Activated naive CD8-positive, alpha-beta T cell treated with anti-CD3 and anti-CD28 coated beads, Interleukin-2, amount 50 U/mL, for 16 hours (primary cell): ENCODE measurements around the gene CLCA1.
"Not testable (repeated sequence)": the region's sequence is repeated elsewhere in the genome, so short reads cannot be mapped to it uniquely, and the experiment has no call there.

Source experiments
- DNase-seq: peaks from one replicate; pipeline ENCODE4 v3.0.0-alpha.2; 2020; ENCODE audit warnings: low read depth, low spot score

The CLCA1 gene

DNA sequence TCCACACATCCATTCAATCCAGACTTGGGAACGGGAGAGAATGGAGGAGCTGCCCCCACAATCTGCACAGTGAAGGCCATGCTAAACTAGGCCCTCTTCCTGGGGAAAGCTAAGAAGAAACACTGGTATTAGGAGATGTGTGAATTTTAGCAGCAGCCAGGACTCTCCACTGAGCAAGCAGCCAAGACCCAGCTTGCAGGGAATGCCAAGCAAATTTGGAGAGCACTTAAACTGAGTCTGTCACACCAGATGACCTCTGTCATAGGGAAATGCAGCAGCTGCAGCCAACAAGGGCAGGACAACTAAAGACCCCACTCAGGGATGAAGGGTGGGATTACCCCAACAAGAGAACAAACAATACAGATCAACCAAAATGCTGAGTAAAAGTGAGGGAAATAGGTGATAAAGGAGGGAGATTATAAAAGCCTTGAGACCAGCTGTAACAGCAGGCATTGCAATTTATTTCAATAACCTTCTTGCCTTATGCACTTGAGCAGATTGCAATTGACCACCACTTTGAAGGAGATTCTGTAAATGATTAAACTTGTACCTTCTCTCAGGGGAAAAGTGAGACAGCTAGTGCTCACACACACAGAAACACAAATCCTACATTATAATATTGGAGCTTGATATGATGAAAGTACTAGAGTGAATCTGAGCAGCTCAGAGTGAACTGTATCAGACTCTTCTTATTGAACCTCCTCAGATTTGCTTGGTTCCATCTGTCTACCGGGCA lies 2.5 kb upstream of the CLCA1 start:
- DNase-seq: no peak

DNA sequence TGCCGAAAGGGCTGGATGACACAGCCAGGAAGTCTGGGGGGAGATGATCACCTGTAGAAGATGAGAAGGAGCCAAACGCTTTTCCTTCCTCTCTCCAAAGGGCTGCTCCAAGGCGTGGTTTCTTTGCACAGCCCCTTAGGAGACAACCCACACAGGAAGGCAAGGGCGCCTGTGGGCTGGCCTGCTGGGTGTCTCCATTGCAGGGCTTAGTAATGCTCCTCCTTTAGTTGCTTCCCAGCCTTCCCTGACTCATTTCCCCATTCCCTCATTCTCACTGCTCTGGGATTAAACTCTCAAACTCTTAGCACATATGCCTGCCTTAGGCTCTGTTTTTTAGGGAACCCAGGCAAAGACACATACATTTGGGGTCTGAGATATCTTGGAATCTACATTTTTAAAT lies 1.7 kb upstream of the CLCA1 start:
- DNase-seq: no peak

DNA sequence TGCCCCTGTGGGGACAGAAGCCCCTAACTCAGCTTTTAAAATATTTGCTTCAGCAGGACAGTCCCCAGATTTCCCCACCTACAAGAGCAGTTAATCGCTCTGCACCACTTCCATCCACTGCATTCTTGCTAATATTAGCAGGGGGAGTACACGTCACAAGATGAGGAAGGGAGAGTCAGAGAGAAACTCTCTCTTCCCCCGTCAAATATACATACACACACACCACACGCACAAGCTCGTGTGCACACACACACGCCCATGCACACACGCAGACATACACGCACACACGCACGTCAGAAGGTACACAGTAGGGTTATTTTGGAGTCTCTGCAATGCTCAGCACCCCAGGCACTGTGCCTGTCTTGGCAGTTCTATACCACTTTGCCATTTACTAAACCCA lies 2.1 kb downstream of the CLCA1 start:
- no peak for DNase-seq

DNA sequence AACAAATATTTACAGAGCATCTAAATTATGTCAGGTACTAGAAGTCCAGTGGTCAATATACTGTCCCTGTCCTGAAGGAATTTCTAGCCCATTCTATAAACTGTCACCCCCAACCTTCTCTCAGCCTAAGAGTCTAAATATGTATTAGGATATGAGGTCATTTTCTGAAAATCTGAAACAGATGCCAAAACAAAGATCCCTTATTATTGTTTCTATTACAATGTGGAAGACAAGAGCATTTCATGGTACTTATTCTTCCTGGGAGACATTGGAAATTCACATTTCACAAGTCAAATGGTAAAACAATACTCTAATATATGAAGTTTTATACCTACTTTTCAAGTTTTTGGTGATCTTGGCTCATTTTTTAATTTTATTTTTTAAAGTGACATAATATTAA lies 2.6 kb downstream of the CLCA1 start:
- no peak for DNase-seq

DNA sequence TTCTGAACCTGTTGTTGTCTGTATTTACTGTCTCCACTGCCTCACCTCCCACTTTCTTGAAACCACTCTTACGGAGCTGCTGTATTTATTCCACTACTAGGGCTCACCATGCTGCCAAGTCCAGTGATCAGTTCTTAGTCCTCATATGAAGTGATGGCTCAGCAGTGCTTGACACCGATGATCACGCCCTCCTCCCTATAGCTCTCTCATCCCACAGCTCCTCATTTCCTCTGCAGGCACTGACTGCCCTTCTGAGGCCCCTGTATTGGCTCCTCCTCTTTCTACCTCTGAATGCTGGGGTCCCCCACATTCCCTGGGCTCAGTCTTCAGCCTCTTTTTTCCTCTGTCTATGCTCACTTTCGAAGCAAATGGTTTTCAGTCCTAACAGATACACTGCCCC lies 3.4 kb downstream of the CLCA1 start:
- DNase-seq: no peak

DNA sequence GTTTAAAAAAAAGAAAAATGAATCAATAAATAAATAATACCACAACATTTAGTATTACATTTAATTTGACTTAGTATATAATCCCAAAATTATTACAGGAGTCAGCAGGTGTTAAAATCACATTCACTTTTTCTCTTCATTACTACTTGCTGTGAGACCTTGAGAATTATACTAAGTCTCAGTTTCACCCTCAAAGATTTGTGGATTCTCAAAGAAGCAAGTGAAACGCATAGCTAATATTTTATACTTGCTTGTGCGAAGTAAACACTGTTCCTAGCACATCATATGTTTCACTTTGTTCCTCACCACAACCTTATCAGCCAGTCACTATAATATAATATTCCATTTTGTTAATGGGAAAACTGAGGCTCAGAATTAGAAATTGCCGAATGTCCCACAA lies 4.0 kb downstream of the CLCA1 start:
- DNase-seq: no peak

DNA sequence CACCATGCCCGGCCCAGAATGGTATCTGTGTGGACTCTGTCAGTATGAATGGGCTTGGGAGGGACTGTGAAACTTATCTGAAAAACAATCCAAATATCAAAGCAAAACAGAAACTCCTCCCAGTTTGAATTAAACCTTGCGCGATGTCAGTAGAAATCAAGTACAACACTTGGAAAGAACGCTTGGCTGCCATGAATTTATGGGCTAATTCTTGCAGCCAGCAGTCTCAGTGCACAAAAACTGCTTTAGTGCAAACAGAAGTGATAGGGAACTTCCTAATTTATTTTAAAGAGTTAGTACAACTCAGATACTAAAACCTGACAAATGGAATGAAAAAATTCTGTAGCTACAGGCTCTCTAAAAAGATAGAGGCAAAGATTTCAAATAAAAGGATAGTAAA lies 8.5 kb downstream of the CLCA1 start:
- no peak for DNase-seq

DNA sequence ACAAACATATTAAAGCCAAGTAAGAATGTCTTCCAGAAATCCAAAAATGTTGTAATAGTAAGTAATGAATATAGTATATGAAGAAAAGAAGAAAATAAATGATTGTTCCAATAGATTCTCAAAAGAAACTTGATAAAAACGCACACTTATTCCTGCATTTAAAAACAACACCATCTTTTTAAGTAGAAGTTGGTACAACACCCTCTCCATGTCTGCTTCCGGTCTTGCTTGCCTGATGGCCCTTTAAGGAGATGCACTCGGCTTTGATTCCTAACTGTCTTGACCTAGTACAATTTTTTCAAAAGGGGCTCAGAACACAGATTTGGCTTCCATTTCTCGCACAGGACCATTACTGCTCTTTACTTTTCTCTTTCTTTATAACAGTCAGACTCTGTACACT lies 9.0 kb downstream of the CLCA1 start:
- DNase-seq: no peak

DNA sequence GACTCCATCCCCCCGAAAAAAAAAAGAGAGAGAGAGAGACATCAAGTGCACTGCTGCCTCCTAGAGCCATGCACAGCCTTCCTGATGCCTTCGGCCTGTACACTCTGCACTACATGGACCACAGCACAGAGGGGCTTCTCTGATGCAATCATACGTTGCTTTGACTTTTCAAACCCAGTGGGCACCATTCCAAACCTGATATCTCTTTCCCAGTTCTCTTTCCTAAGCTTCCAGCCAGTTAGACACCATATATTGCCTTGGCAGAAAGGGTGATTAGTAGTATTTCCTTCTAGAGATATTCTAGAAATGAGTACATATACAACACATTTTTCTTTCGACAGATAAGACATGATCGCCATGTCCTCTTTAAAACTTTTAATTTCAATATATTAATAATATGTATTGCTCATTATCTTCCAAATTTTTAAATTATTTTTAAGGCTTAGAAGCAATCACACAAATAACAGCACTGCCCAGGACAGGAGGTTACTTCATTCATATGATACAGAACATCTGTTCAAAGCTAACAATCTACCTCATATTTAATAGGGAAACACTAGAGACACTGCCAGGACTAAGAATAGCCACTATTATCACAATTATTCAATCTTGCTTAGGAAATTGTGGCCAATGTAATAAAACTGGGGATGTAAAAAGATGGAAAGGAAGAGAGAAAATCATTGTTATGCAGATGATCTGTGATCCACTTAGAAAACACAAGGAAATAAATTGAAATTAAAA lies 9.9 kb downstream of the CLCA1 start:
- no peak for DNase-seq

DNA sequence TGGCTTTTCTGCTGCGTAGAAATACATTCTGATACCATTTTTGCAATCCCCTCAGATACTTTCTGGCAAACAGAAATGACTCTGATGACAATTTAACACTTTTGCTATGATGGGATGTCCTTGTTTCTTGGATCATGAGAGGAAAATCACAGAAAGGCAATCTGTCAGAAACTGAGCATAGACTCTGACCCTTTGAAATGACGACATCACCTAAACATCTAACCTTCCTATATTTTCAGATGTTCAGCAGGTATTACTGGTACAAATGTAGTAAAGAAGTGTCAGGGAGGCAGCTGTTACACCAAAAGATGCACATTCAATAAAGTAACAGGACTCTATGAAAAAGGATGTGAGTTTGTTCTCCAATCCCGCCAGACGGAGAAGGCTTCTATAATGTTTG lies 13.2 kb downstream of the CLCA1 start:
- no peak for DNase-seq

DNA sequence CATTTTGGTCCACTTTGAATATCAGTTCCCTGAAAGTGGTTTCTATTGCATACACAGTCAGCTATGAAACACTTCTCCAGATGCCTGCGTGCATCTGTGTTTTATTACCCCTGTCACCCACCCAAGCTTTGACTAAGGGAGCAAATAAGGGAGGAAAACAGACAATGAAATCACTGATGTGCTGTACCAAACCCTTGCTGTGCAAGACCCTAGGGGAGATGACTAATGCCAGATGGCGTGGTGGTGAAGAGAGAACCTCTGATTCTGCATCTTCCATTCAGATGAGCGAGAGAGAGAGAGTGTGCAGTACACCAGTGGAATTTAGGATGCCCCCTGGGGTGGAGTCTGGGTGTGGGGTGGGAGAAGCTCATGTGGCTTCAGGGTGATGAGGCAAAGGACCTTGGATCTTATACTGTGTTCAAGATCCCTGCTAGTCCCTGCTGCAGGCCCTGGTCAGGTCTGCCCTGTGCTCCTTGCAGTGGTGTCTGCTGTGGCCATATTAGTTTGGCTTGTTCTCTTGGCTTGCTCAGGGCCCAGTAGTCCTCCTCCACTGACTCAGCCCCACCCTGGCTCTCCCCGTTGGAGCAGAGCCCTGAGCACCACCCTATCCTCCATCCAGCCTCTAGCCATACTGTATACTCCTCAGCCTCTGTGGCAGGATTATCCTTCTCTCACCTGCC lies 18.5 kb downstream of the CLCA1 start:
- no peak for DNase-seq

DNA sequence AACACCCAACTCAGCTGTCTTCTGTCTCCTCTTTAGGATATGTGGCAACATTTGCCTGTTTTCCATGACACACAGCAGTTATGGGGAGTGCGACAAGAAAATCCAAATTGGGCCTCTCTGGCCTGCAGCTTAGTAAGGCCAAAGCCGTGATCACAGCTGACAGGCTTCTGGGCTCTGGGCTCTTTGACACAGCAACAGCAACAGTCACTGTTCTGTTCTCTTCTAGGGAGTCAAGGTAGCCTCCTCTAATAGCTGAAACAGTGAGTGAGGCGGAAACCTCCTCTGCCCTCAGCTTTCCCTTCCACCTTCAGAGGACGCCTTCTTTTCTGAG lies 19.0 kb downstream of the CLCA1 start:
- no peak for DNase-seq

DNA sequence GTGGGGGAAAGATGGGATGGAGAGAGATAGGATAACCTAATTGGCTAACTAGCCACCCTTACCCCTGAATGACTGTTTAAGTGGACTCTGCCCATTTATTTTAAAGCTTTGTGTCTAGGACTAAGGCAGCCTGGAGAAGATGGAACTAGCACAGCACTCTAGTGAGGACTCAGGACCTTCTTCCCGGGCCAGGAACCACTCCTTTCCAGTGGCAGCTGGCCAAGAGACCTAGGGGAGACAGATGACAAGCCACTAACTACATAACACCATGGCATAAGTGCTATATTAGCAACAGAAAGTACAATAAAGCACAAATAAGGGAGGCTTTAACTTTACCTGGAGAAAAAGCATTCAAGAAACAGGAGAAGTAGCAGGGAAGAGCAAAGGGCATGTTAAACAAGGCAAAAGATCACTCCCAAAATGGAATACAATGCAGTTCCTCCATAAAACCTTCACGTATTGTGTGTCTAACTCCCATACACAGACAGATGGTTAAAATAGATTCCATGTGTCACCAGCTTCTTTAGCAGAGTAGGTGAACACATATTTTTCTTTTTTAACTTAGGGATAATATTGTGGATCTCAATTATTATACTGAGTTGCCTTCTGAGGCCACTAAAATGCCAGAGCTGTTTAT lies 20.6 kb downstream of the CLCA1 start:
- DNase-seq: no peak

DNA sequence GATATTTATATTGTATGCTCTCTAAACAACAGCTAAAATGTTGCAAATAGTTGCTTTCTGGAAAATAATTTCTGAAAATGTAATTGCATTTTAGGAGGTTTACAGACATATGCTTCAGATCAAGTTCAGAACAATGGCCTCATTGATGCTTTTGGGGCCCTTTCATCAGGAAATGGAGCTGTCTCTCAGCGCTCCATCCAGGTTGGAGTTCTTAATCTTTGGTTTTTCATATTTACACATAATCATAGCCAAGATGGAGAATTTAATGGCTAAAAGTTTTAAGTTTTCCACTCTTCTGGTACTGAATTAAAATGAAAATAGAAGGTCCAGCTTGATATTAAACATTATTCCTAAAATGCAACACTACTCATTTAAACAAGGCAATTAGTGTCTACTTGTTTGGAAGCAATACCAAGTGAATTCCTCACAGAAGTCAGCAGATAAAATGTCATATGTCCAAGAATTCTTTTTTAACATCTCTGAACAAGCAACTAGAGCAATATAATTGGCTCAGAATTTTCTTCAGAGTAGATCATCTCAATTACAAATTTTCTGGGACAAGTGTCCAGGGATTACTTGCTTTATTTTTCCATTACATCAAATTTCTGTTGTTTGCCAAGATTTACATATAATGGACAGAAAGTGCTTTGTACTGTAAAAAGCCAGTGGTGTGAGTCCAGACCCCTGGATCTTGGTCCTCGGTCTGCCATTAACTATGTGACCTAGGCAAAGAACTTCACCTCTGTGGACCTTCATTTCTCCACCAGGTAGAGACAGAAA lies 22.6 kb downstream of the CLCA1 start:
- DNase-seq: no peak

DNA sequence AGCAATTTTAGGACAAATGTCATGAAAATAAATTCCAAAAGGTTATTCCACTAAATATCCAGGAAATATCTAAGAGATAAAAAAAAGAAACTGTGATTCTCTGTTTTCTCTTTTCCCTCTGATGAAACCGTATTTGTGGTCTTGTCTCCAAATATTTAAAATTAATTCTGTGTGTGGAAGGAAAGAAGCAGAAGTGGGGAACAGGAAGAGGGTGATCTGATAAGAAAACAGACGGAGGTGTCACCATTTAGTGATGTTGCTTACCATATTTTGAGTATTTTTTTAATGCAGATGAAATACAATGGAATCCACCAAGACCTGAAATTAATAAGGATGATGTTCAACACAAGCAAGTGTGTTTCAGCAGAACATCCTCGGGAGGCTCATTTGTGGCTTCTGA lies 29.6 kb downstream of the CLCA1 start:
- DNase-seq: no peak

DNA sequence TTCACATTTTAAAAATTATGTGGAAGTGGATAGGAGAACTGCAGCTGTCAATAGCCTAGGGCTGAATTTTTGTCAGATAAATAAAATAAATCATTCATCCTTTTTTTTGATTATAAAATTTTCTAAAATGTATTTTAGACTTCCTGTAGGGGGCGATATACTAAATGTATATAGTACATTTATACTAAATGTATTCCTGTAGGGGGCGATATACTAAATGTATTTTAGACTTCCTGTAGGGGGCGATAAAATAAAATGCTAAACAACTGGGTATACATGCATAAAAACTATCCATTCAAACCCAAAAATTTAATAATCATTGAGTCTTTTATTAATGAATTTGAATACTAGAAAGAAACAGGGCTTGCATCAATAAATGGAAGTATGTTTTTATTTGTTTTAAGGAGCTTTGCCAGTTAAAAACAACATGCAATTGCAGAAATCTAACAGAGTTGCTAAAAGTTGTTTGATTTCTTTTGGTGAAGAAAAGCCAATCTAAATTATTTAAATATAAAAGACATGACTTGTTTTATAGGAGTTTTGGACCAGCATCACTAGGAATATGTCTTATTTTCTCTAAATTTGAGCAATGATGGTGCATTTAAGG lies 31.4 kb downstream of the CLCA1 start:
- DNase-seq: no peak

DNA sequence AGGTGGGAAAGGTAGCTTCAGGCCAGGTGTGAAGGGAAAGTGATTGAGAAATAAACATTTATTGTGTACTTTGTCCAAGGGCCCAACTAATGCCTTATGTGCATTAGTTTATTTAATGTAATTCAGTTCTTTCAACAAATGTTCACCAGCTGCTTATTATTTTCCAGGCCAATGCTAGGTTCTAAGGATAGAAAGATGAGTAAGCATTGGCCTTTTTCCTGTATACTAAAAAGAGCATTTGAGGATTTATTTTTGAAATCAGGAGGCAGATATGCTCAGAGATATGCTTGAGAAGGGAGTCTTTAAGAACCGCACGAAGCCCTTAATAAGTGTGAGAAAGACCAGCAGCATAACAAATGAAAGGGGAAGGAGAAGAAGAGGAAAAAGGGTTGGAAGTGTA lies 32.0 kb downstream of the CLCA1 start:
- DNase-seq: no peak

DNA sequence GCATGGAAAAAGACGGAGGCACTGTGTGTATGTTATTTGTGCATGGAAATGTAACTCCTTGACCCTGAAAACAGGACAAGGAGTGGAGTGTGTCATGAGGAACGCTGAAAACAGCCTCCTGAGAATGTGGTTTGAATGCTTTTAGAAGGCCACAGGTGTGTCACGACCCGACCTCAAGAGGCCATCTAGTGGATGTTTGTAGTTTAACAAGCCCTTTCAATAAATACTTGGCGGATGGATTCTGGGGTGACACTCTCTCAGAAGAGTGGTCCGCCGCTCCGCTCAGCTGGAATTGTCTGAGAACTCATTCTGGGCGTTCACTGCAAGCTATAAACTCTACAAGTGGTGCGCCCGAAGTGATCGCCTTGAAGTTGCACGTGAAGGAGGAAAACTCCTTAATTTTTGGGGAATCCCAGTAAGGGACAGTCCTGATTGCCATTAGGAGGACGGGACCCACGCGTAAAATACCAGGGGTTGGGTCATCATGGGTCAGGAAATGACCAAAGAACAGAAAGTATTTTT lies 33.5 kb downstream of the CLCA1 start:
- not testable (repeated sequence) for DNase-seq

DNA sequence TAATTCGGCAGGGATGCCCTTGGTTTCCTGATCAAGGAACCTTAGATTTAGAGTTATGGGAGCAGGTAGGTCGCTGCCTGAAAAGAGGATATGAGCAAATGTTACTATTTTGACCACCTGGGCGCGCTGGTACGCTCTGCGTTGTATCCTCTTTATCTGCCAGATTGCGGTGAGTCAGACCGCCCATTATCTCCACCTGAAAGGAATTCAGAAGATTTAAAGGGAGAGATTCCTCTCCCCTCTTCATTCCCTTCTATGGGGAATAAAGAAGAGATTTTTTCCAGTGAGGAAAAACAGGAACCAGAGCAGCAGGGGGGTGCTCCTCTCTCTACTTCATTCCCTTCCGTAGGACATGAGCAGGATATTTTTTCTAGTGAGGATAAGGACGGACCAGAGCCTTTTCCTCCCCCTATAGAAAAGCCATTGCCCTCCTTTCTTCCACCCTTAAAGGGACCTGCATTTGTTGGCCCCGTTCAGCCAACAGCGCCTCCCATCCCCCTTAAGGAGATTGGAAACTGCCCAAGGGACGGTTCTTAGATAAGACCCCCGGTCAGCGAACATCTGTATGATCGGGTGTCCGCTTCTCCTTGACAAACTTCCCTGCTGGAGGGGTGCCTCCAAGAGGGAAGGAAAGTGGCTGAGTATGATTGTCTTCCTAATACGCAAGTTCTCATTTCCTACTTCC lies 34.1 kb downstream of the CLCA1 start:
- DNase-seq: no peak

DNA sequence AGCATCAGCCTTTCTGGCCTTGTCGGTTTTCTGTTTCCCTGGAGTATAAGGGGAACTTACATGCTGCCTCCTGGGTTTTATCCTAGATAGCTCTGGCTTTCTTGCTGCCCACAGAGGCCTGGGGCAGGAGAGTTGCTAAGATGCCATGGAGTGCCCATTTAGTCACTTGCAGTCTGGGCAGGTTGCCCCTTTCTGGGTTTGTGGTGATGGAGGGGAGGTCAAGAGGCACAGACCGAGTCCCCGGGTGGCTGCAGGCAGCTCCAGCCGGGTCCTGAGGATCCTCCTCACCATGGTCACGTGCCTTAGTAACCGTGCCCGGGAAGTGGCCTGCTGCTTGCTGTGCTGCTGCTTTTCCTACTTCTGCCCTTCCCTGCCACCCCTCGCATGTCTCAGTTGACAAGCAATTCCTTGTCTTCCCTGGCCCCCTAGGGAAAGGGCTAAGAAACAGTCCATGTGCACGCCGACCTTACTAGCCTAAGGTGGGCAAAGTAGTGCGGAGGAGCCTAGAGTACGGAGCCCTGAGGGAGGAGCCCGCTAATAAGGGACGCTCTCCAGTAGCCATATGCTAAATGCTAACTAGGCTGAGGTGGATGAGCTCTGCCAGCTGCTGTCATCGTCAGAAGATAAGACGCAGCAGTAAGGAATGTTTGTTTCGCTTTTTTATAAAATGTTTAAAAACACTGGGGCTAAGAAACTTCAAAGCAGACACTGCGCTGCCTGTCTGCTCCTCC lies 34.8 kb downstream of the CLCA1 start:
- DNase-seq: no peak
